K562 (cell line): ENCODE measurements around the gene NDUFB8. TPM values are rescaled to one million over a fixed set of nuclear protein-coding genes. Genes with fewer than 3 reads are reported as not detected.

ENCODE experiments used
- ASH1L ChIP-seq: fragments of 450-650 bp; IDR thresholded peaks from 2 replicates; pipeline ENCODE4 v1.6.1; 2018; ENCODE audit warnings: borderline replicate concordance, mild to moderate bottlenecking, low read depth; ENCODE audit not compliant: partially characterized antibody
- BHLHE40 ChIP-seq: IDR thresholded peaks from 2 replicates; pipeline ENCODE4 v1.6.1; 2011; ENCODE audit warnings: low read length, improper control_type of control experiment
- CHCHD3 ChIP-seq: fragments of 250-450 bp; sonication (Bioruptor Pico); IDR thresholded peaks from 2 replicates; pipeline ENCODE4 v2.1.2; 2022; ENCODE audit warnings: mild to moderate bottlenecking
- ESRRB ChIP-seq: fragments of 250-450 bp; sonication (Bioruptor Pico); IDR thresholded peaks from 2 replicates; pipeline ENCODE4 v1.5.0; 2020; ENCODE audit warnings: mild to moderate bottlenecking, moderate library complexity, borderline replicate concordance
- IFI16 ChIP-seq: fragments of 250-450 bp; sonication (Bioruptor Pico); IDR thresholded peaks from 2 replicates; pipeline ENCODE4 v2.1.2; 2022; ENCODE audit warnings: mild to moderate bottlenecking, inconsistent platforms
- MCM5 ChIP-seq: fragments of 450-650 bp; IDR thresholded peaks from 2 replicates; pipeline ENCODE4 v1.6.1; 2016; ENCODE audit warnings: low read depth
- NEUROD1 ChIP-seq: fragments of 150-350 bp; IDR thresholded peaks from 2 replicates; pipeline ENCODE4 v1.6.1; 2014; ENCODE audit warnings: borderline replicate concordance, low read length, low read depth; ENCODE audit not compliant: partially characterized antibody
- NR2C1 ChIP-seq, 2 experiments: fragments of 450-650 bp; IDR thresholded peaks; 2 replicates each; pipeline ENCODE4 v1.6.1; 2017; ENCODE audit warnings: mild to moderate bottlenecking in 2 of 2, antibody characterized with exemption in 1 of 2, inconsistent platforms in 1 of 2, missing compliant biosample characterization in 1 of 2, missing genetic modification characterization in 1 of 2
- OTX1 ChIP-seq: fragments of 450-650 bp; formaldehyde crosslinking; IDR thresholded peaks from 2 replicates; pipeline ENCODE4 v1.4.0; 2022; ENCODE audit warnings: mild to moderate bottlenecking
- PYGO2 ChIP-seq: fragments of 450-650 bp; IDR thresholded peaks from 2 replicates; pipeline ENCODE4 v1.6.1; 2016; ENCODE audit warnings: mild to moderate bottlenecking, missing genetic modification characterization, moderate library complexity, missing compliant biosample characterization
- RBM25 ChIP-seq: fragments of 200-400 bp; formaldehyde crosslinking; IDR thresholded peaks from 2 replicates; pipeline ENCODE4 v1.6.1; 2018; ENCODE audit warnings: low read length, low read depth, moderate library complexity; ENCODE audit not compliant: severe bottlenecking
- SMAD1 ChIP-seq: fragments of 150-350 bp; IDR thresholded peaks from 2 replicates; pipeline ENCODE4 v1.6.1; 2014; ENCODE audit warnings: low read length, low read depth; ENCODE audit not compliant: partially characterized antibody
- ZNF507 ChIP-seq: conservative IDR thresholded peaks from 2 replicates; pipeline ENCODE4 v1.6.1; 2017; ENCODE audit warnings: missing genetic modification characterization, missing compliant biosample characterization
- ZNF766 ChIP-seq: fragments of 200-800 bp; sonication (Bioruptor generic); conservative IDR thresholded peaks from 2 replicates; pipeline ENCODE4 v1.6.1; 2016; ENCODE audit warnings: missing genetic modification characterization, missing compliant biosample characterization
- polyA plus RNA-seq, 8 experiments: library from polyadenylated mRNA; depleted of rRNA in 4 of 8; stranded (reverse) in 5 of 8; unstranded in 3 of 8; fragments of >200 nt; fragmentation: Nextera tagmentation in 2 of 8; fragmentation: Illumina TruSeq in 1 of 8; extraction: Ambion mirVana in 2 of 8; extraction: Trizol in 1 of 8; gene quantifications; 2 replicates each; pipeline versions ENCODE4 v1.2.1 to v1.2.3, GENCODE V29; 2011 to 2014; ENCODE audit warnings: inconsistent platforms in 1 of 8, missing spikeins in 1 of 8
- total RNA-seq, 7 experiments: library from RNA; depleted of rRNA in 6 of 7; stranded (reverse); fragments of >200 nt in 6 of 7; fragmentation: Illumina TruSeq in 2 of 7; extraction: Trizol in 2 of 7; gene quantifications; 2 replicates each; pipeline versions ENCODE4 v1.2.1 to v1.2.3, GENCODE V29; 2011 to 2021; ENCODE audit warnings: low replicate concordance in 1 of 7
- TF ChIP-seq, protein P1 (sequence below), 2 experiments: fragments of 450-650 bp; IDR thresholded peaks; 2 replicates each; pipeline ENCODE4 v1.6.1; 2018; ENCODE audit warnings: mild to moderate bottlenecking in 2 of 2, low read depth in 1 of 2; ENCODE audit not compliant: partially characterized antibody in 2 of 2

NDUFB8 gene
- total and polyA plus RNA-seq, 9 of the 15 experiments (the other 6 are each of a cell fraction or from before 2014, with no cell fraction given), result 131 to 360 (median 199) TPM

DNA sequence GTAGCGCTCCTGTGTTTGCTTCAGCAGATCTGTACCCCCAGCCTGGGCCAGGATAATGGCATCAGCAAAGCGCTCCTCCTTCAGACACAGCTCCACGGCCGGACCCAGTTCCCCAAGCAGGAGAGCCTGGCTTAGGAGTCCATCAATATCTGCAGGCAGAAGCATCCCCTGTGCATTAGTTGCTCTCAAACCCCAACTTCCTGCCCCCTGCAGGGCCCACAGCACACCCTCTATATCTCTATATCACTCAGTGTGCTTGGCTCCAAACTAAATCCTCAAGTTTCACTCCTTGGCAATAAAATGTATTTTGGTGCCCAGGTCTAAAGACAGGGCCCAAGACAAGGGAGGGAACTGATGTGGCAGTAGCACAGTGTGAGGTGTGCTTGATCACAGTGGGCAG lies 31.6 kb downstream of the NDUFB8 start (continued):
- TF ChIP-seq BHLHE40 (no peak), SMAD1 (no peak), ZNF507 (tag) (no peak), MCM5 (no peak), CHCHD3 (CRISPR knock-in tag) (no peak), ZNF766 (CRISPR knock-in tag) (no peak), IFI16 (no peak), RBM25 (no peak), PYGO2 (tag) (no peak), NR2C1 (IDR thresholded peaks at IDR 0.05) (no peak), NR2C1 (tag; IDR thresholded peaks at IDR 0.05) (no peak), ESRRB (CRISPR knock-in tag) (no peak), NEUROD1 (no peak), OTX1 (CRISPR knock-in tag) (no peak), ASH1L (no peak)
- TF ChIP-seq, protein P1, sequence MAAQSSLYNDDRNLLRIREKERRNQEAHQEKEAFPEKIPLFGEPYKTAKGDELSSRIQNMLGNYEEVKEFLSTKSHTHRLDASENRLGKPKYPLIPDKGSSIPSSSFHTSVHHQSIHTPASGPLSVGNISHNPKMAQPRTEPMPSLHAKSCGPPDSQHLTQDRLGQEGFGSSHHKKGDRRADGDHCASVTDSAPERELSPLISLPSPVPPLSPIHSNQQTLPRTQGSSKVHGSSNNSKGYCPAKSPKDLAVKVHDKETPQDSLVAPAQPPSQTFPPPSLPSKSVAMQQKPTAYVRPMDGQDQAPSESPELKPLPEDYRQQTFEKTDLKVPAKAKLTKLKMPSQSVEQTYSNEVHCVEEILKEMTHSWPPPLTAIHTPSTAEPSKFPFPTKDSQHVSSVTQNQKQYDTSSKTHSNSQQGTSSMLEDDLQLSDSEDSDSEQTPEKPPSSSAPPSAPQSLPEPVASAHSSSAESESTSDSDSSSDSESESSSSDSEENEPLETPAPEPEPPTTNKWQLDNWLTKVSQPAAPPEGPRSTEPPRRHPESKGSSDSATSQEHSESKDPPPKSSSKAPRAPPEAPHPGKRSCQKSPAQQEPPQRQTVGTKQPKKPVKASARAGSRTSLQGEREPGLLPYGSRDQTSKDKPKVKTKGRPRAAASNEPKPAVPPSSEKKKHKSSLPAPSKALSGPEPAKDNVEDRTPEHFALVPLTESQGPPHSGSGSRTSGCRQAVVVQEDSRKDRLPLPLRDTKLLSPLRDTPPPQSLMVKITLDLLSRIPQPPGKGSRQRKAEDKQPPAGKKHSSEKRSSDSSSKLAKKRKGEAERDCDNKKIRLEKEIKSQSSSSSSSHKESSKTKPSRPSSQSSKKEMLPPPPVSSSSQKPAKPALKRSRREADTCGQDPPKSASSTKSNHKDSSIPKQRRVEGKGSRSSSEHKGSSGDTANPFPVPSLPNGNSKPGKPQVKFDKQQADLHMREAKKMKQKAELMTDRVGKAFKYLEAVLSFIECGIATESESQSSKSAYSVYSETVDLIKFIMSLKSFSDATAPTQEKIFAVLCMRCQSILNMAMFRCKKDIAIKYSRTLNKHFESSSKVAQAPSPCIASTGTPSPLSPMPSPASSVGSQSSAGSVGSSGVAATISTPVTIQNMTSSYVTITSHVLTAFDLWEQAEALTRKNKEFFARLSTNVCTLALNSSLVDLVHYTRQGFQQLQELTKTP (IDR thresholded peaks at IDR 0.05; ENCODE audit: low read depth in 1 of 2, partially characterized antibody in 2 of 2), result no peak
